AG04450 (cell line): ENCODE measurements around the gene KCNMA1. TPM values are rescaled to one million over a fixed set of nuclear protein-coding genes. Genes with fewer than 3 reads are reported as not detected.

Experiments used
- CTCF ChIA-PET: fragments of 300-600, 350-600 bp; formaldehyde crosslinking; extraction: SDS; loops from one replicate; lab custom pipeline; 2022; ENCODE audit warnings: antibody characterized with exemption, inconsistent platforms; lab: Charles Lee
- POLR2A ChIA-PET: fragments of 350-600 bp; formaldehyde crosslinking; extraction: SDS; loops from one replicate; lab custom pipeline; 2021; ENCODE audit warnings: antibody characterized with exemption, inconsistent platforms; lab: Yijun Ruan, JAX
- DNase-seq: peaks from one replicate; pipeline ENCODE4 v3.0.0-alpha.2; 2011; ENCODE audit warnings: low read depth, low spot score
- H3K27ac ChIP-seq: one replicate; pipeline ENCODE4 v1.5.1; 2012; ENCODE audit warnings: low read depth, low read length, control low read depth
- H3K27me3 ChIP-seq: one replicate; pipeline ENCODE4 v1.6.0; 2012; ENCODE audit warnings: low read length; ENCODE audit not compliant: control insufficient read depth, insufficient read depth
- H3K4me3 ChIP-seq: 2 replicates; pipeline ENCODE4 v1.5.1; 2011; ENCODE audit warnings: mild to moderate bottlenecking, low read depth, low read length, control low read depth
- H3K9me3 ChIP-seq: 2 replicates; pipeline ENCODE4 v1.5.1; 2012; ENCODE audit warnings: low read length; ENCODE audit not compliant: control insufficient read depth, insufficient read depth
- polyA plus RNA-seq: library from polyadenylated mRNA; depleted of rRNA; stranded (reverse); fragments of >200 nt; gene quantifications from 2 replicates; pipeline ENCODE4 v1.2.3, GENCODE V29; 2011
- TF ChIP-seq, protein P1 (sequence below): IDR thresholded peaks from 2 replicates; pipeline ENCODE4 v1.5.1; 2011; ENCODE audit warnings: low read depth, low read length, control low read depth, inconsistent platforms

KCNMA1 gene
- polyA plus RNA-seq, 1 experiment: 58.8 TPM

- TF ChIP-seq, protein P1, sequence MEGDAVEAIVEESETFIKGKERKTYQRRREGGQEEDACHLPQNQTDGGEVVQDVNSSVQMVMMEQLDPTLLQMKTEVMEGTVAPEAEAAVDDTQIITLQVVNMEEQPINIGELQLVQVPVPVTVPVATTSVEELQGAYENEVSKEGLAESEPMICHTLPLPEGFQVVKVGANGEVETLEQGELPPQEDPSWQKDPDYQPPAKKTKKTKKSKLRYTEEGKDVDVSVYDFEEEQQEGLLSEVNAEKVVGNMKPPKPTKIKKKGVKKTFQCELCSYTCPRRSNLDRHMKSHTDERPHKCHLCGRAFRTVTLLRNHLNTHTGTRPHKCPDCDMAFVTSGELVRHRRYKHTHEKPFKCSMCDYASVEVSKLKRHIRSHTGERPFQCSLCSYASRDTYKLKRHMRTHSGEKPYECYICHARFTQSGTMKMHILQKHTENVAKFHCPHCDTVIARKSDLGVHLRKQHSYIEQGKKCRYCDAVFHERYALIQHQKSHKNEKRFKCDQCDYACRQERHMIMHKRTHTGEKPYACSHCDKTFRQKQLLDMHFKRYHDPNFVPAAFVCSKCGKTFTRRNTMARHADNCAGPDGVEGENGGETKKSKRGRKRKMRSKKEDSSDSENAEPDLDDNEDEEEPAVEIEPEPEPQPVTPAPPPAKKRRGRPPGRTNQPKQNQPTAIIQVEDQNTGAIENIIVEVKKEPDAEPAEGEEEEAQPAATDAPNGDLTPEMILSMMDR: no peak
- Histone ChIP-seq H3K27ac (no peak overlapping the region), H3K4me3 (no peak overlapping the region), H3K27me3 (no peaks in the 10 kb centered on the region), H3K9me3 (no peaks in the 10 kb centered on the region)
- ChIA-PET POLR2A (no interaction called here), CTCF (no interaction called here)
- no peak for DNase-seq
Observed at GRCh38 chr10:77561991-77562390, 75.6 kb downstream of the KCNMA1 start.

DNA sequence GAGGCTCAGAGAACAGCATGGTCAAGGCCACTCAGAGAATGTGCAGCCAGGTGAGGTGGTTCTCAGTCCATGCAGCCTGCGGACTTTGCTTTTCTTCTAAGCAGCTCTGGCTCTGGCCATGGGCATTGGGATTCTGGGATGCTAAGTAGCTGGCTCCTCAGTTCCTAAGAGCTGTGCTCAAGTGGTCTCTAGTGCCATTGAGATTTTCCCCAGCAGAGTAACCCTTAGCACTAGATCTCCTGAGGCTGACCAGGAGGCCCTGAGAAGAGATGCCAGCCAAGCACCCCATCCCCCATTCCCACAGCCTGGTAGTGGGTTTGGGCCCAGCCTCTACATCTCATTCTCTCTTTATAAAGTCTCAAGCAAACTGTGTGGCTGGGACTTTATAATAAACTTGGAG is 77.1 kb downstream of the KCNMA1 start:
- ChIA-PET CTCF (no interaction called here), POLR2A (no interaction called here)
- no peak overlapping the region for H3K27ac ChIP-seq
- no peaks in the 10 kb centered on the region for H3K9me3 ChIP-seq
- TF ChIP-seq, protein P1: no peak
- H3K4me3 ChIP-seq: no peak overlapping the region
- H3K27me3 ChIP-seq: no peaks in the 10 kb centered on the region
- no peak for DNase-seq

GRCh38 chr10:77560052-77560451 is 77.6 kb downstream of the KCNMA1 start:
- TF ChIP-seq, protein P1: no peak
- Histone ChIP-seq H3K27me3 (no peaks in the 10 kb centered on the region), H3K27ac (no peak overlapping the region), H3K4me3 (no peak overlapping the region), H3K9me3 (no peaks in the 10 kb centered on the region)
- DNase-seq: no peak
- CTCF ChIA-PET: no interaction called here
- POLR2A ChIA-PET: no interaction called here

DNA sequence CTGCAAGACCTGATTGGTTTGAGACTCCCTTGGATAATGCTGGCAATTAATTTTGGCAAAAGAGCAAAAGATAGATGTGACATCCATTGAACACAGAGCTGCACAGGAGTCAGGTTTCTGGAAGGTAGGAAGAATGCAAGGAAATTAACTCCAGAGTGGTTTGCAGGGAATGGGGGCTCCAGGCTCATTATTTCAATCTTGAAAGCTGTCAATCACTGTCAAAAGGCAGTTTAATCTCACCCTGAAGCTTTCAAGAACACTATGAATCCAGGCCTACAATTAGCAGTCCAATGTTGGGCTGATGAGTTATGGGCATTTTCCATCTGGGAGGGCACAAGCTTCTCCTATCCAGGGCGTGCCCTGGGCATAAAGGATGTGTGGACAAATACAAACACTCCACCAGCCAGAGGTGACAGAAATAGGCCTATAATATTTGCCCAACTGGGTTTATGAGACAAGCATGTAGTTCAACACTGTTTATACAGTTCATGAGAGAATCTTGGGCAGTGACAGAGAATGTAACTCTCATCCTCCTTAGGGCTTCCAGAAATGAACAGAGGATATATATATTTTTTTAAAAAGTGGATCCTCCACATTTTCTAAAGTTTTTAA is 80.5 kb downstream of the KCNMA1 start:
- TF ChIP-seq, protein P1: no peak
- CTCF ChIA-PET: interaction anchor here (1.1 kb wide), 1 partner anchor 84 kb away, joined by 3 read pairs; no protein-coding TSS in a partner anchor

DNA sequence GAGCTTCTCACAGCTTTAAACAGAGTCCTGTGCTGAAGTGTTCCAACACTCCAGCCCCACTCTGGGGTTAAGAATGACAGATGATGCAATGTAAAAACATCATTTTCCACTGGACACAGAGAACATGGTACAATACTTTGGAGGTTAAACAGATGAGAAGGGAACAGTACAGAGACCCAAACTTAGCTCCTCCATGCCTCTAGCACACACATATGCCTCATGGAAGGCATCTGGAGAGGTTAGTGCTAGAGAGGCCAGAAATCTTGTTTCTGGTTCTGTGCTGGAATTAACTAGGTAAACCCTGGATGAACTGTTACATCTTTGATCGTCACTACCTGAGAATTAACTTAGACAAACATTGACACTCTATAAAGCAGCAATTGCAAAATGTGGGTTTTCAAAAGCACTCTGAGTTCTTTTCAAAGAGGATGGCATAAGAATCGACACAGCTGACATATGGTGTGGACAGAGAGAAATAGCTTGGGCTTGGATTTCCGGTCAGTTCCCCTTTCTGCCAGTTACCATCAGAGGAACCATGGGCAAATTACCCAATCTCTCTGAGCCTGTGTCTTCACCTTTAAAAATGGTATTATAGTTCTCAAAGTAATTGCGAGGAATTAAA is 81.9 kb downstream of the KCNMA1 start:
- no peaks in the 10 kb centered on the region for H3K9me3 ChIP-seq
- no peaks in the 10 kb centered on the region for H3K27me3 ChIP-seq
- ChIA-PET POLR2A (no interaction called here), CTCF (interaction anchor here (1.1 kb wide), 1 partner anchor 156 kb away, joined by 3 read pairs; no protein-coding TSS in a partner anchor)
- H3K4me3 ChIP-seq: no peak overlapping the region
- DNase-seq: no peak
- TF ChIP-seq, protein P1: no peak
- no peak overlapping the region for H3K27ac ChIP-seq

More for the DNA sequence above, 80.5 kb downstream of the KCNMA1 start:
- DNase-seq: no peak
- POLR2A ChIA-PET: interaction anchor here (0.7 kb wide), 1 partner anchor 1600 kb away, joined by 3 read pairs; no protein-coding TSS in a partner anchor
- no peaks in the 10 kb centered on the region for H3K27me3 ChIP-seq
- no peaks in the 10 kb centered on the region for H3K9me3 ChIP-seq
- no peak overlapping the region for H3K4me3 ChIP-seq
- H3K27ac ChIP-seq: no peak overlapping the region
